GM23248 (cell line): ENCODE measurements around the gene PRR12.

Experiments used
- EZH2 ChIP-seq: fragments of 200-600 bp; sonication (generic); IDR thresholded peaks from 2 replicates; pipeline ENCODE4 v1.6.1; 2018; ENCODE audit warnings: antibody characterized with exemption, mild to moderate bottlenecking; ENCODE audit not compliant: insufficient read depth, poor library complexity, severe bottlenecking
- EZH2phosphoT487 ChIP-seq: fragments of 200-600 bp; sonication (generic); IDR thresholded peaks from 2 replicates; pipeline ENCODE4 v1.6.1; 2018; ENCODE audit warnings: antibody characterized with exemption, moderate library complexity, mild to moderate bottlenecking, low read depth; ENCODE audit not compliant: insufficient read depth

GRCh38 chr19:49672131-49672919 is 81.3 kb downstream of the PRR12 start:
- TF ChIP-seq EZH2 (no peak), EZH2phosphoT487 (no peak)
